Natural killer cell (primary cell): ENCODE measurements around the gene ITGB4. TPM values are rescaled to one million over a fixed set of nuclear protein-coding genes. Genes with fewer than 3 reads are reported as not detected.

Experiments
- ATAC-seq, 3 donors: fragments of 150-1000 bp in 2 of 3; fragments of 200-7000 bp in 1 of 3; cut with Tn5 transposase; 1 replicate in 1 of 3; 2 replicates in 2 of 3; pipeline ENCODE4 v1.10.0; 2021; ENCODE audit warnings: mild to moderate bottlenecking in 2 of 3, moderate library complexity in 2 of 3
- DNase-seq, 2 donors: peaks; one replicate each; pipeline versions ENCODE4 v3.0.0 to v3.0.0-alpha.2; 2013 to 2021; ENCODE audit warnings: mixed read lengths in 1 of 2
- H3K27ac ChIP-seq: one replicate; pipeline ENCODE4 v1.5.1; 2013; ENCODE audit warnings: mild to moderate bottlenecking, low read length
- H3K27me3 ChIP-seq: one replicate; pipeline ENCODE4 v1.6.1; 2013; ENCODE audit warnings: low read length; ENCODE audit not compliant: control insufficient read depth, insufficient read depth
- H3K36me3 ChIP-seq: one replicate; pipeline ENCODE4 v1.6.1; 2013; ENCODE audit warnings: low read length; ENCODE audit not compliant: control insufficient read depth, insufficient read depth
- H3K4me1 ChIP-seq: one replicate; pipeline ENCODE4 v1.6.1; 2013; ENCODE audit warnings: low read length; ENCODE audit not compliant: control insufficient read depth, insufficient read depth
- H3K4me3 ChIP-seq: one replicate; pipeline ENCODE4 v1.5.1; 2013; ENCODE audit warnings: low read length
- H3K9me3 ChIP-seq: one replicate; pipeline ENCODE4 v1.6.1; 2013; ENCODE audit warnings: low read length; ENCODE audit not compliant: control insufficient read depth, insufficient read depth
- H3K27ac Mint-ChIP-seq, 2 donors: one replicate each; pipeline ENCODE4 v1.8.0; 2022; ENCODE audit warnings: mild to moderate bottlenecking in 2 of 2, mixed read lengths in 2 of 2, moderate library complexity in 1 of 2
- H3K27me3 Mint-ChIP-seq, 2 donors: one replicate each; pipeline ENCODE4 v1.8.0; 2022; ENCODE audit warnings: low read depth in 2 of 2, mixed read lengths in 2 of 2
- H3K36me3 Mint-ChIP-seq: one replicate; pipeline ENCODE4 v1.8.0; 2022; ENCODE audit warnings: mixed read lengths
- H3K4me1 Mint-ChIP-seq, 2 donors: one replicate each; pipeline ENCODE4 v1.8.0; 2022; ENCODE audit warnings: mixed read lengths in 2 of 2
- H3K4me3 Mint-ChIP-seq: one replicate; pipeline ENCODE4 v1.8.0; 2022; ENCODE audit warnings: mild to moderate bottlenecking, moderate library complexity, mixed read lengths
- H3K9me3 Mint-ChIP-seq, 2 donors: one replicate each; pipeline ENCODE4 v1.8.0; 2022; ENCODE audit warnings: mixed read lengths in 2 of 2
- WGBS: methylation state at CpG from one replicate; pipeline ENCODE4 v1.1.7; 2013; ENCODE audit warnings: missing lambda C conversion rate; ENCODE audit not compliant: insufficient coverage; 5-methylcytosine and 5-hydroxymethylcytosine counted together
- intact Hi-C: fragments of 100-400 bp; cut with micrococcal nuclease; formaldehyde crosslinking; loops from one replicate; pipeline ENCODE4 v1.14.2; 2022
- total RNA-seq, 4 donors: library from RNA; stranded (reverse); fragments of 120-200 nt in 1 of 4; gene quantifications; one replicate each; pipeline versions ENCODE4 v1.2.3 to v1.2.4, GENCODE V29; 2013 to 2022
- TF ChIP-seq, protein P1 (sequence below): fragments of 200-600 bp; IDR thresholded peaks from one replicate; pipeline ENCODE4 v1.8.0; 2022; ENCODE audit warnings: antibody characterized with exemption

The ITGB4 gene
- total RNA-seq, 3 donors from 2014 or later (not counting 1 experiment from before 2014, with no cell fraction given) = 0.38 to 1.0 (median 0.68) TPM

DNA sequence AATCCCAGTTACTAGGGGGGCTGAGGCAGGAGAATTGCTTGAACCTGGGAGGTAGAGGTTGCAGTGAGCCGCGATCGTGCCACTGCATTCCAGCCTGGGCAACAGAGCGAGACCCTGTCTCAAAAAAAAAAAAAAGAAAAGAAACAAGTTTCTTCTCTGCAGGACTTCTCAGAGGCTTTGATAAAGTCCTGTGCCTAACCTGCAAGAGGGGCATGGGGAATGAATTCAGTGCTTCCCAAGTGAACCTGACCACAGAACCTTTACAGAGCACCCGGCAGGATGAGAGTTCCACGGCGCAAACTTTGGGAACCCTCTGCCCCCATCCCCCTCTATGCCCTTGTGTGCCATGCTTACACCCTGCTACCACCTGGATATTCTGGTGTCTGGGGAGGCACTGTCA lies 17.9 kb downstream of the ITGB4 start:
- TF ChIP-seq, protein P1, sequence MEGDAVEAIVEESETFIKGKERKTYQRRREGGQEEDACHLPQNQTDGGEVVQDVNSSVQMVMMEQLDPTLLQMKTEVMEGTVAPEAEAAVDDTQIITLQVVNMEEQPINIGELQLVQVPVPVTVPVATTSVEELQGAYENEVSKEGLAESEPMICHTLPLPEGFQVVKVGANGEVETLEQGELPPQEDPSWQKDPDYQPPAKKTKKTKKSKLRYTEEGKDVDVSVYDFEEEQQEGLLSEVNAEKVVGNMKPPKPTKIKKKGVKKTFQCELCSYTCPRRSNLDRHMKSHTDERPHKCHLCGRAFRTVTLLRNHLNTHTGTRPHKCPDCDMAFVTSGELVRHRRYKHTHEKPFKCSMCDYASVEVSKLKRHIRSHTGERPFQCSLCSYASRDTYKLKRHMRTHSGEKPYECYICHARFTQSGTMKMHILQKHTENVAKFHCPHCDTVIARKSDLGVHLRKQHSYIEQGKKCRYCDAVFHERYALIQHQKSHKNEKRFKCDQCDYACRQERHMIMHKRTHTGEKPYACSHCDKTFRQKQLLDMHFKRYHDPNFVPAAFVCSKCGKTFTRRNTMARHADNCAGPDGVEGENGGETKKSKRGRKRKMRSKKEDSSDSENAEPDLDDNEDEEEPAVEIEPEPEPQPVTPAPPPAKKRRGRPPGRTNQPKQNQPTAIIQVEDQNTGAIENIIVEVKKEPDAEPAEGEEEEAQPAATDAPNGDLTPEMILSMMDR = no peak
- no peak for ATAC-seq
- no peaks in the 10 kb centered on the region for H3K36me3 ChIP-seq
- peaks cover 12% of the 10 kb centered on the region for H3K4me1 ChIP-seq
- H3K4me3 ChIP-seq = no peak overlapping the region
- Mint-ChIP-seq H3K4me1 (peaks cover 0 to 8% of the 10 kb centered on the region in 2 donors), H3K9me3 (no peaks in the 10 kb centered on the region), H3K36me3 (no peaks in the 10 kb centered on the region), H3K4me3 (no peak overlapping the region), H3K27me3 (no peaks in the 10 kb centered on the region), H3K27ac (no peak overlapping the region)
- no peaks in the 10 kb centered on the region for H3K9me3 ChIP-seq
- no peak for DNase-seq
- H3K27ac ChIP-seq = no peak overlapping the region
- no peaks in the 10 kb centered on the region for H3K27me3 ChIP-seq
- over 99% methylated on average over 7 of the region's 7 CpGs for WGBS
- intact Hi-C loops = no loop called here

GRCh38 chr17:75739801-75740200 lies 18.5 kb downstream of the ITGB4 start:
- H3K4me3 Mint-ChIP-seq = no peak overlapping the region
- WGBS = 92% methylated on average over 14 of the region's 14 CpGs
- no peak overlapping the region for H3K27ac ChIP-seq

DNA sequence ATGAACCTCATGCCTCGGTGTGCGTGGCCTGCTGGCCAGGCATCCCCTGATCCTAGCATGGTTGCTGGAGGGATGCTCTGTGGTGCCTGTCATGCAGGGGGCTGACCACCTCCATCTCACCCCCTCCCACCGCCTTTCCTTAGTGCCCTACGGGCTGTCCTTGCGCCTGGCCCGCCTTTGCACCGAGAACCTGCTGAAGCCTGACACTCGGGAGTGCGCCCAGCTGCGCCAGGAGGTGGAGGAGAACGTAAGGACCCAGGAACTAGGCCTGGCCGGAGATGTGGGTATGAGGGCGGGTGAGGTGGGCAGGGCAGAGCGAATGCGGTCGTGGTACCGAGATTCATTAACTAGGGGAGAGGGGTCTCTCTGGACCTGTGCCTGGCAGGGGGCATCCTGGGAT lies 19.0 kb downstream of the ITGB4 start:
- Mint-ChIP-seq H3K4me1 (peaks cover 0 to 8% of the 10 kb centered on the region in 2 donors), H3K36me3 (no peaks in the 10 kb centered on the region), H3K27me3 (no peaks in the 10 kb centered on the region), H3K4me3 (no peak overlapping the region), H3K9me3 (no peaks in the 10 kb centered on the region), H3K27ac (no peak overlapping the region)
- TF ChIP-seq, protein P1 = no peak
- peaks cover 8% of the 10 kb centered on the region for H3K4me1 ChIP-seq
- no peaks in the 10 kb centered on the region for H3K36me3 ChIP-seq
- no peak overlapping the region for H3K4me3 ChIP-seq
- intact Hi-C loops = no loop called here
- WGBS = 94% methylated on average over 17 of the region's 17 CpGs
- H3K9me3 ChIP-seq = no peaks in the 10 kb centered on the region
- DNase-seq = no peak
- no peak for ATAC-seq
- no peak overlapping the region for H3K27ac ChIP-seq
- no peaks in the 10 kb centered on the region for H3K27me3 ChIP-seq

More at GRCh38 chr17:75739801-75740200, 18.5 kb downstream of the ITGB4 start:
- Mint-ChIP-seq H3K36me3 (no peaks in the 10 kb centered on the region), H3K27ac (no peak overlapping the region), H3K9me3 (no peaks in the 10 kb centered on the region), H3K27me3 (no peaks in the 10 kb centered on the region), H3K4me1 (peaks cover 0 to 8% of the 10 kb centered on the region in 2 donors)
- no peak for DNase-seq
- Histone ChIP-seq H3K4me1 (peaks cover 8% of the 10 kb centered on the region), H3K36me3 (no peaks in the 10 kb centered on the region), H3K9me3 (no peaks in the 10 kb centered on the region), H3K27me3 (no peaks in the 10 kb centered on the region), H3K4me3 (no peak overlapping the region)
- intact Hi-C loops = no loop called here
- ATAC-seq = no peak
- TF ChIP-seq, protein P1 = no peak

DNA sequence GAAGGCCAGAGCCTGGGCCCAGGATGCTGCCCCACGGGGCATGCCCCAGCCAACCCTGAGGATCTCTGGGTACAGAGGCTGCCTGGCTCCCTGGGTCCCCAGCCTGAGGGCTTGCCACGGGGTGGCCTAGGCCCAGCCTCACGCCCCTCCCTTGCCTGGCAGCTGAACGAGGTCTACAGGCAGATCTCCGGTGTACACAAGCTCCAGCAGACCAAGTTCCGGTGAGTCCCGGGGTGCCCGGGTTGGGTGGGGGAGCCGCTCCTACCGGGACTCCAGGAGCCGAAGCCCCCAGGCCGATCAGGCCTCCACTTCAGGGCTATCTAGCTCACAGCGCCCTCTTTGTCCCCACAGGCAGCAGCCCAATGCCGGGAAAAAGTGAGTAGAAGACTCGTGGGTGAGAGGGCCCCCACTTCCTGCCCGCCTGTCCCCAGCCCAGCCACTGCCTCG lies 19.4 kb downstream of the ITGB4 start:
- Mint-ChIP-seq H3K9me3 (no peaks in the 10 kb centered on the region), H3K36me3 (no peaks in the 10 kb centered on the region), H3K4me3 (no peak overlapping the region), H3K27ac (no peak overlapping the region), H3K4me1 (peaks cover 0 to 8% of the 10 kb centered on the region in 2 donors), H3K27me3 (no peaks in the 10 kb centered on the region)
- TF ChIP-seq, protein P1 = no peak
- ATAC-seq = no peak
- no peaks in the 10 kb centered on the region for H3K36me3 ChIP-seq
- H3K9me3 ChIP-seq = no peaks in the 10 kb centered on the region
- WGBS = 86% methylated on average over 17 of the region's 17 CpGs
- no peak for DNase-seq
- H3K27me3 ChIP-seq = no peaks in the 10 kb centered on the region
- intact Hi-C loops = no loop called here
- H3K4me3 ChIP-seq = no peak overlapping the region
- no peak overlapping the region for H3K27ac ChIP-seq
- peaks cover 8% of the 10 kb centered on the region for H3K4me1 ChIP-seq
